Activated T-cell treated with anti-CD3 and anti-CD28 coated beads, Interleukin-2, amount 50 U/mL, for 72 hours (primary cell): Measurements from ENCODE around the gene CCNB2. TPM values are rescaled to one million over a fixed set of nuclear protein-coding genes. Genes with fewer than 3 reads are reported as not detected.
"Not testable (repeated sequence)": the region's sequence is repeated elsewhere in the genome, so short reads cannot be mapped to it uniquely, and the experiment has no call there.

Experiments used
- ATAC-seq, 2 donors: fragments of 150-1000 bp; cut with Tn5 transposase; replicated peaks in 1 of 2; 2 replicates each; pipeline ENCODE4 v1.10.0; 2021; ENCODE audit warnings: moderate library complexity in 2 of 2, mild to moderate bottlenecking in 1 of 2
- DNase-seq, 2 donors: peaks; one replicate each; pipeline ENCODE4 v3.0.0; 2021 to 2022; ENCODE audit warnings: mixed read lengths in 1 of 2
- H3K27ac Mint-ChIP-seq: one replicate; pipeline ENCODE4 v1.8.0; 2022; ENCODE audit warnings: mild to moderate bottlenecking, moderate library complexity, mixed read lengths
- H3K27me3 Mint-ChIP-seq: one replicate; pipeline ENCODE4 v1.8.0; 2022; ENCODE audit warnings: low read depth, mixed read lengths
- H3K36me3 Mint-ChIP-seq, 2 donors: one replicate each; pipeline ENCODE4 v1.8.0; 2022; ENCODE audit warnings: mixed read lengths in 2 of 2, mild to moderate bottlenecking in 1 of 2; ENCODE audit not compliant: insufficient read depth in 2 of 2
- H3K4me1 Mint-ChIP-seq: one replicate; pipeline ENCODE4 v1.8.0; 2022; ENCODE audit warnings: low read depth, mixed read lengths
- H3K4me3 Mint-ChIP-seq, 2 donors: one replicate each; pipeline ENCODE4 v1.8.0; 2022; ENCODE audit warnings: mild to moderate bottlenecking in 2 of 2, mixed read lengths in 2 of 2, moderate library complexity in 2 of 2
- H3K9me3 Mint-ChIP-seq, 2 donors: one replicate each; pipeline ENCODE4 v1.8.0; 2022; ENCODE audit warnings: mixed read lengths in 2 of 2
- total RNA-seq, 2 donors: library from RNA; stranded (reverse); gene quantifications; one replicate each; pipeline ENCODE4 v1.2.3, GENCODE V29; 2022

Gene CCNB2
- total RNA-seq, 2 donors from 2014 or later = 65.9 to 77.8 TPM

GRCh38 chr15:59140422-59141226 lies 35.7 kb downstream of the CCNB2 start:
- Mint-ChIP-seq H3K27me3 (no peaks in the 10 kb centered on the region), H3K27ac (no peak overlapping the region), H3K9me3 (no peaks in the 10 kb centered on the region), H3K4me3 (no peak overlapping the region), H3K4me1 (peaks cover 19% of the 10 kb centered on the region), H3K36me3 (peaks cover 2 to 7% of the 10 kb centered on the region in 2 donors)
- no peak for DNase-seq
- ATAC-seq = no peak

GRCh38 chr15:59143281-59143680 lies 38.3 kb downstream of the CCNB2 start:
- no peaks in the 10 kb centered on the region for H3K27me3 Mint-ChIP-seq
- no peak overlapping the region for H3K4me3 Mint-ChIP-seq
- H3K9me3 Mint-ChIP-seq = no peaks in the 10 kb centered on the region
- peaks cover 2 to 7% of the 10 kb centered on the region in 2 donors for H3K36me3 Mint-ChIP-seq
- H3K4me1 Mint-ChIP-seq = peaks cover 5% of the 10 kb centered on the region
- no peak for ATAC-seq
- H3K27ac Mint-ChIP-seq = no peak overlapping the region
- no peak for DNase-seq

DNA sequence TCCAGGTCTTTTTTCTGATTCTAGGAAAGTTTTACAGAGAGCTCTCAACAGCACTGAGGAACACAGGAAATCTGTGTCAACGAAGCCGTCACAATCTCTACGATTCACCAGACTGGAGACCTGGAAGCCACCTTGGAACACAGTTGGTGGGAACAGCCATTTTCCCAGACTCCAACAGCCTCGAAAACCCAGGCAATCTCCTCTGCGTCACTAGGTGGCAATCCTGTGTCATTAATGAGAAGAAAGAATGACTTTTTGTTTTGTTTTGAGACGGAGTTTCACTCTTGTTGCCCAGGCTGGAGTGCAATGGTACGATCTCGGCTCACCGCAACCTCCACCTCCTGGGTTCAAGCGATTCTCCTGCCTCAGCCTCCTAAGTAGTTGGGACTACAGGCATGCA lies 39.6 kb downstream of the CCNB2 start:
- not testable (repeated sequence) for H3K36me3 Mint-ChIP-seq, ATAC-seq, H3K4me1 Mint-ChIP-seq, H3K27ac Mint-ChIP-seq, H3K4me3 Mint-ChIP-seq, H3K9me3 Mint-ChIP-seq, DNase-seq, H3K27me3 Mint-ChIP-seq

DNA sequence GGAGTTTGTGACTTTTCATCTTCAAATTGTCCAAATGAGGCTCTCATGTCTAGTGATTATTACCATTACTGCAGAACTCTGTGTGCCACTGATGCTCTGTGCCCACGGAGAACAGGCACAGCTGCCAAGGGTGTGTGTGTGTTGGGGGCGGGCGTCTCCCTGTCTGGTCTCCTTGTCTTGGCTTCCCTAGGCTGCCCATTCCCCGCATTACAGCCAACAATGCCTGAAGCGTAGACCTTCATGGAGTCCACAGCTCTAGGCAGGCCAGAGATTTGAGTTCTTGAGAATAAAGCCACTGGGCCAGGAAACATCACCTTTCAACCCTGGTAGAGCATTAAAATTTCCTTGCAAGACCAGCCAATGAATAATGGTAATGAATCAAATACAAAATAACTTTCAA lies 42.7 kb downstream of the CCNB2 start:
- H3K4me3 Mint-ChIP-seq = no peak overlapping the region
- H3K36me3 Mint-ChIP-seq = no peaks in the 10 kb centered on the region
- DNase-seq (no peak), ATAC-seq (no peak)
- no peak overlapping the region for H3K27ac Mint-ChIP-seq
- H3K4me1 Mint-ChIP-seq = no peaks in the 10 kb centered on the region
- no peaks in the 10 kb centered on the region for H3K27me3 Mint-ChIP-seq
- H3K9me3 Mint-ChIP-seq = no peaks in the 10 kb centered on the region

GRCh38 chr15:59148153-59148833 lies 43.3 kb downstream of the CCNB2 start:
- H3K9me3 Mint-ChIP-seq = no peaks in the 10 kb centered on the region
- no peaks in the 10 kb centered on the region for H3K4me1 Mint-ChIP-seq
- DNase-seq (no peak), ATAC-seq (no peak)
- H3K36me3 Mint-ChIP-seq = no peaks in the 10 kb centered on the region
- no peak overlapping the region for H3K27ac Mint-ChIP-seq
- H3K4me3 Mint-ChIP-seq = no peak overlapping the region
- H3K27me3 Mint-ChIP-seq = no peaks in the 10 kb centered on the region

- Mint-ChIP-seq H3K36me3 (no peaks in the 10 kb centered on the region), H3K27me3 (no peaks in the 10 kb centered on the region), H3K9me3 (no peaks in the 10 kb centered on the region), H3K4me1 (no peaks in the 10 kb centered on the region), H3K4me3 (no peak overlapping the region), H3K27ac (no peak overlapping the region)
- DNase-seq (no peak), ATAC-seq (no peak)
These were observed 45.2 kb downstream of the CCNB2 start for GRCh38 chr15:59150185-59150584.

DNA sequence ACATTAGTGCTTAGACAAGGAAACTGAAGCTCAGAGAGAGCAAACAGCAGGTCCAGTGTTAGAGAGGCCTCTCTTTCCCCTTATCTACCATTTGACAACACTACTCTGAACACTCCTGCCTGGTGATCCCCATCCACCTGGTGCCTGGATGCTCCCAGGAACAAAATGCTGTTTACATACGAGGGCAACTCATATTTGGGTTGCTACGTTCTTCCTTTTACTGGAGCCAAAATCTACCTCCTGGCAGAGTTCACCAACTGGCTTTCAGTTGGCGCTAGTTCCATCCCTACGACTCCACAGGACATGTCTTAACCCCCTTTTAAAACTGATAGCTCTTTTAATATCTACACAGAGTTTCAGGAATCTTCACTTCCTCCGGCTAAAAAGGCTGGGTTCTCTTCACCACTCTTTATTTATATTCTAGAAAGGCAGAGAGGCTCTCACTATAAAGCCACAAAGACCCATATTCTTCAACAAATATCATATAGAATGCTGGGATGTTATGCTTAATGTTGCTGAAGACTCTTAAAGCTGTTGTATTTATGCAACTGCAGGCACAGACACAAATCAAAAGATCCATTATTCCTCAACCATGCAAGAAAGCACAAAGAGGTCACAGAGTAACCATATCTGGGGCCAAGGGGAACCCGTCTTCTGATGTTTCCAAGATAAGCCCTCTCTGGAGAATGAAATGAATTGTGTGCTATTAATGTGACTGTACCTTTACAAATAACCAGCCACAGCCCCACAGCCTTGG lies 47.9 kb downstream of the CCNB2 start:
- no peaks in the 10 kb centered on the region for H3K36me3 Mint-ChIP-seq
- no peak overlapping the region for H3K4me3 Mint-ChIP-seq
- H3K27ac Mint-ChIP-seq = no peak overlapping the region
- H3K9me3 Mint-ChIP-seq = no peaks in the 10 kb centered on the region
- DNase-seq (no peak), ATAC-seq (no peak)
- H3K4me1 Mint-ChIP-seq = no peaks in the 10 kb centered on the region
- H3K27me3 Mint-ChIP-seq = no peaks in the 10 kb centered on the region

GRCh38 chr15:59153466-59153865 lies 48.5 kb downstream of the CCNB2 start:
- no peaks in the 10 kb centered on the region for H3K27me3 Mint-ChIP-seq
- H3K9me3 Mint-ChIP-seq = no peaks in the 10 kb centered on the region
- no peak overlapping the region for H3K27ac Mint-ChIP-seq
- no peaks in the 10 kb centered on the region for H3K36me3 Mint-ChIP-seq
- no peak for DNase-seq
- no peaks in the 10 kb centered on the region for H3K4me1 Mint-ChIP-seq
- no peak for ATAC-seq
- no peak overlapping the region for H3K4me3 Mint-ChIP-seq

DNA sequence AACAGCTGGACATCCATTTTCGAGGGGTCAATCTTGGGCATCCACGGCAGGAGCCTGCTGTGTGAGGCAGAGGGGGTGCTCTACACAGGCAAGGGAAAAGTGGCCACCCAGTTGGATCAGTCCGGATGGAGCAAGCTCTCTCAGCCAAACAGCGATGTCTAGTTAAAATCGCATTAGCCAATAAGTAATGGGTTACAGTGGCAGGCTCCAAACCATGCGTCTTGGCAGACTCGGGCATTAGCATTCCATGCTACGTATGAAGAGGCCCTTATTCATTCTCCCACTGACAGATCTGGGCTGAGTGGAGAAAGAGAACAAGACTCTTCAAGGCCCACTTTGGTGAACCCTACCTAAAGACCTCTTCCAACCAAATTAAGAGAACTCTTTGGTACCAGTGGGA lies 49.3 kb downstream of the CCNB2 start:
- Mint-ChIP-seq H3K9me3 (no peaks in the 10 kb centered on the region), H3K4me3 (no peak overlapping the region), H3K4me1 (no peaks in the 10 kb centered on the region), H3K36me3 (no peaks in the 10 kb centered on the region), H3K27me3 (no peaks in the 10 kb centered on the region), H3K27ac (no peak overlapping the region)
- DNase-seq (no peak), ATAC-seq (no peak)

- Mint-ChIP-seq H3K27ac (no peak overlapping the region), H3K4me3 (no peak overlapping the region), H3K4me1 (no peaks in the 10 kb centered on the region), H3K36me3 (no peaks in the 10 kb centered on the region), H3K9me3 (no peaks in the 10 kb centered on the region), H3K27me3 (no peaks in the 10 kb centered on the region)
- DNase-seq (no peak), ATAC-seq (no peak)
These were observed 50.5 kb downstream of the CCNB2 start for GRCh38 chr15:59155431-59155830.

GRCh38 chr15:59157396-59157795 lies 52.5 kb downstream of the CCNB2 start:
- no peaks in the 10 kb centered on the region for H3K4me1 Mint-ChIP-seq
- no peaks in the 10 kb centered on the region for H3K36me3 Mint-ChIP-seq
- DNase-seq (no peak), ATAC-seq (no peak)
- no peak overlapping the region for H3K27ac Mint-ChIP-seq
- H3K4me3 Mint-ChIP-seq = no peak overlapping the region
- H3K9me3 Mint-ChIP-seq = no peaks in the 10 kb centered on the region
- H3K27me3 Mint-ChIP-seq = no peaks in the 10 kb centered on the region

DNA sequence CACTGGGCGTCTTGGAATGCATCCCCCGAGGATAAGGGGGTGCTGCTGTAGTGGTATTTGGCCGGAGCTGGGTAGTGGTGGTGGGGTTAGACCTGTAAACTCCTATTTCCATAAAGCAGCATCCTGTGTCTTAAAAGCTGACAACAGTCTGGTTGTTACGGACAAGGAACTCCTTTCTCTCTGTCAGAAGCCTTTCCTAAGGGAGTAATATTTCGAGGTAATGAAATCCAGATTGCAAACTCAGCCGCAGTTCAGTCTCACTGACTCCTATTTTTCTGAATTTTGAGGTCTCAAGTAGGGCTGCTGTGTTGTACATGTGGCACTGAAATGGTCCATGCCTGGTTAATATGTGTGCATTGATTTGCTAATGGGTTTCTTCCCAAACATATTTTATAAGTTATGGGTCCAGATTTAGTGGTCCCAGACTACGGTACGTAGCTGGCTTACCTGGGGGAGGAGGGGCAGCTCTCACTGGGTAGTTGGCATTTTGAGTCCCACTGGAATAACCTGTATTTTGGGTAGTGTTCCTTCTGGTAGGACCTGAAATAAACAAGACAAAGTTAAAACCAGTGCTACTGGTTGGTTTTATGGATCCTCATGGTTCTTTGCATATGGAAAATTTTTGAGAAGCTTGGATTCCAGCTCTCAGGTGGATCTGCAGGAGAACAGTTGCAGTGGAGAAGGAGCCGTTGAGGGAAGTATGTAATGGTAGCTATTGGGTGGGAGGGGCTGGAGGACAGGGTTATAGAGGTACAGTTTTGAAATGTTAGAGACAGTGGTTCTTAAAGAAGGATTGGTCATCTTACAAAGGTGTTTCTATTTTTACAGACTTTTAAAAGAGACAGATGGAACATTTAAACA lies 53.1 kb downstream of the CCNB2 start:
- Mint-ChIP-seq H3K36me3 (no peaks in the 10 kb centered on the region), H3K9me3 (no peaks in the 10 kb centered on the region), H3K27me3 (no peaks in the 10 kb centered on the region), H3K27ac (no peak overlapping the region), H3K4me1 (no peaks in the 10 kb centered on the region), H3K4me3 (no peak overlapping the region)
- ATAC-seq = no peak
- DNase-seq = no peak

DNA sequence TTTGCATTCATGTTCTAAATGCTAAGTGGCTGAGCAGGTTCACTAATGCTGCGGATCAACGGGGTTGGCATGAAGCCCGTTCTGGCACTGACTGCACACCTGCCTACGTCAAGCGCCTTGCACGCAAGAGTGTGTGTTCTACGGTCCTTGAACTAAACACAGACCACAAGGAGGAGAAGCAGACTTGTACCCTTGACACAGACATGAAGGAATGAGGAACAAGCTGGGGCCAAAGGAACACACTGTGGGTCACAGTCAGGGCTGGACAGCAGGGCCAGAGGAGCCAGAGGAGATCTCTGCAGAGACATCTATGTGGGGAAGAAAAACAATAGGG lies 53.7 kb downstream of the CCNB2 start:
- Mint-ChIP-seq H3K9me3 (no peaks in the 10 kb centered on the region), H3K27me3 (no peaks in the 10 kb centered on the region), H3K27ac (no peak overlapping the region), H3K4me1 (no peaks in the 10 kb centered on the region), H3K4me3 (no peak overlapping the region), H3K36me3 (no peaks in the 10 kb centered on the region)
- ATAC-seq (no peak), DNase-seq (no peak)
